KOPT-K1 (cell line): ENCODE data around the gene DENND4C.
"Not testable (repeated sequence)": the region's sequence is repeated elsewhere in the genome, so short reads cannot be mapped to it uniquely, and the experiment has no call there.

Experiments used
- H3K27ac ChIP-seq: fragments of 200-600 bp; sonication (generic); 2 replicates; pipeline ENCODE4 v1.5.1; 2016; ENCODE audit warnings: antibody characterized with exemption, mild to moderate bottlenecking, low read depth, low read length; ENCODE audit not compliant: poor library complexity, severe bottlenecking
- H3K36me3 ChIP-seq: fragments of 200-600 bp; sonication (generic); 2 replicates; pipeline ENCODE4 v1.5.1; 2017; ENCODE audit warnings: antibody characterized with exemption, mild to moderate bottlenecking, low read length, moderate library complexity; ENCODE audit not compliant: insufficient read depth
- H3K9me3 ChIP-seq: fragments of 200-600 bp; sonication (generic); 2 replicates; pipeline ENCODE4 v1.5.1; 2017; ENCODE audit warnings: antibody characterized with exemption, low read length, mild to moderate bottlenecking; ENCODE audit not compliant: insufficient read depth, poor library complexity, severe bottlenecking

The DENND4C gene

DNA sequence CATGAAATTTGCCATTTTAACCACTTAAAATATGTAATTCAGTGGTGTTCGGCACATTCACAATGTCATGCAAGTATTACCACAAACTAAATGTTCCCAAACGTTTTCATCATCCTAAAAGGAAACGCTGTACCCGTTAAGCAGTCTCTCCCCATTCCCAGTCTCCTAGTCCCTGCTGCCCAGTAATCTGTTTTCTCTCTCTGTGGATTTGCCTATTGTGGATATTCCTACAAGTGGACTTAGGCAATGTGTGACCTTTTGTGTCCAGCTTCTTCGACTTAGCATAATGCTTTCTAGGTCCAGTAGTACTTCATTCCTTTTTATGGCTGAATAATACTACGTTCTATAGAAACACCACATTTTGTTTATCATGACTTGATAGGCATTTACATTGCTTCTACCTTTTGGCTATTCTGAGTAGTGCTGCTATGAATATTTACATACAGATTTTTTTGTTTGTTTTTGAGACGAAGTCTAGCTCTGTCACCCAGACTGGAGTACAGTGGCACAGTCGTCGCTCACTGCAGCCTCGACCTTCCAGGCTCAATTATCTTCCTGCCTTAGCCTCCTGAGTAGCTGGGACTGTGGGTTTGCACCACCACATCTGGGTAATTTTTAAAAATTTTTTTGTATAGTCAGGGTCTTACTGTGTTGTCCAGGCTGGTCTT is 13.0 kb downstream of the DENND4C start:
- Histone ChIP-seq H3K9me3 (no peaks in the 10 kb centered on the region), H3K36me3 (no peaks in the 10 kb centered on the region; the same call in none of the 2 replicates), H3K27ac (no peak overlapping the region)

GRCh38 chr9:19246891-19247290 is 16.4 kb downstream of the DENND4C start:
- Histone ChIP-seq H3K27ac (no peak overlapping the region), H3K36me3 (no peaks in the 10 kb centered on the region; the same call in 1 of the 2 replicates), H3K9me3 (no peaks in the 10 kb centered on the region)

- Histone ChIP-seq H3K27ac (no peak overlapping the region), H3K36me3 (no peaks in the 10 kb centered on the region), H3K9me3 (no peaks in the 10 kb centered on the region)
Measured at GRCh38 chr9:19247420-19247819, 16.9 kb downstream of the DENND4C start.

DNA sequence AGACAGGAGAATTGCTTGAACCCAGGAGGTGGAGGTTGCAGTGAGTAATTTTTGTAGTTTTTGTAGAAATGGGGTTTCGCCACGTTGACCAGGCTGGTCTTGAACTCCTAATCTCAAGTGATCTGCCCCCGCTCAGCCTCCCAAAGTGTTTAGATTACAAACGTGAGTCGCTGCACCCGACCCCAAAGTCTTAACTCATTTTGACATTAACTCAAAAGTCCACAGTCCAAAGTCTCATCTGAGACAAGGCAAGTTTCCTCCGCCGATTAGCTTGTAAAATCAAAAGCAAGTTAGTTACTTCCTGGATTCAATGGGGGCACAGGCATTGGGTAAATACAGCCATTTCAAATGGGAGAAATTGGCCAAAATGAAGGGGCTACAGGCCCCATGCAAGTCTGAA is 19.9 kb downstream of the DENND4C start:
- H3K9me3 ChIP-seq, H3K27ac ChIP-seq: not testable (repeated sequence)

GRCh38 chr9:19251203-19251602 is 20.7 kb downstream of the DENND4C start:
- not testable (repeated sequence) for H3K27ac ChIP-seq, H3K36me3 ChIP-seq, H3K9me3 ChIP-seq

More for the DNA sequence above, 19.9 kb downstream of the DENND4C start:
- H3K36me3 ChIP-seq: not testable (repeated sequence)

- H3K36me3 ChIP-seq, H3K9me3 ChIP-seq, H3K27ac ChIP-seq: not testable (repeated sequence)
Measured at GRCh38 chr9:19251622-19252021, 21.1 kb downstream of the DENND4C start.

GRCh38 chr9:19252174-19252884 is 21.8 kb downstream of the DENND4C start:
- no peaks in the 10 kb centered on the region for H3K9me3 ChIP-seq
- no peaks in the 10 kb centered on the region for H3K36me3 ChIP-seq
- no peak overlapping the region for H3K27ac ChIP-seq

GRCh38 chr9:19252885-19253219 is 22.4 kb downstream of the DENND4C start:
- Histone ChIP-seq H3K36me3 (no peaks in the 10 kb centered on the region), H3K27ac (no peak overlapping the region)

GRCh38 chr9:19255112-19255511 is 24.6 kb downstream of the DENND4C start:
- H3K36me3 ChIP-seq: no peaks in the 10 kb centered on the region
- no peaks in the 10 kb centered on the region for H3K9me3 ChIP-seq
- H3K27ac ChIP-seq: no peak overlapping the region

More at GRCh38 chr9:19252885-19253219, 22.4 kb downstream of the DENND4C start:
- no peaks in the 10 kb centered on the region for H3K9me3 ChIP-seq

DNA sequence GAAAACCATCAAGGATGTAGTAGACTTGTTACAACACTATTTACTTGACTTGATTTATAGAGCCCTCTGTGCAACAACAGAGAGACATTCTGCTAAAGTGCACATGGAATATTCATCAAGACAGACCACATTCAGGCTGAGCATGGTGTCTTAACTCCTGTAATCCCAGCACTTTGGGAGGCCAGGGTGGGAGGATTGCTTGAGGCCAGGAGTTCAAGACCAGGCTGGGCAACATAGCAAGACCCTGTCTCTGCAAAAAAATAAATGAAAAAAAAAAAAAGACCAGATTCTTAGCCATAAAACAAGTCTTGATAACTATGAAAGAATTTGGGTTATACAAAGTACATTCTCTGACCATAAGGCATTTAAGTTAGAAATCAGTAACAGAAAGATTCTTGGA is 25.3 kb downstream of the DENND4C start:
- Histone ChIP-seq H3K27ac (no peak overlapping the region), H3K36me3 (no peaks in the 10 kb centered on the region)

DNA sequence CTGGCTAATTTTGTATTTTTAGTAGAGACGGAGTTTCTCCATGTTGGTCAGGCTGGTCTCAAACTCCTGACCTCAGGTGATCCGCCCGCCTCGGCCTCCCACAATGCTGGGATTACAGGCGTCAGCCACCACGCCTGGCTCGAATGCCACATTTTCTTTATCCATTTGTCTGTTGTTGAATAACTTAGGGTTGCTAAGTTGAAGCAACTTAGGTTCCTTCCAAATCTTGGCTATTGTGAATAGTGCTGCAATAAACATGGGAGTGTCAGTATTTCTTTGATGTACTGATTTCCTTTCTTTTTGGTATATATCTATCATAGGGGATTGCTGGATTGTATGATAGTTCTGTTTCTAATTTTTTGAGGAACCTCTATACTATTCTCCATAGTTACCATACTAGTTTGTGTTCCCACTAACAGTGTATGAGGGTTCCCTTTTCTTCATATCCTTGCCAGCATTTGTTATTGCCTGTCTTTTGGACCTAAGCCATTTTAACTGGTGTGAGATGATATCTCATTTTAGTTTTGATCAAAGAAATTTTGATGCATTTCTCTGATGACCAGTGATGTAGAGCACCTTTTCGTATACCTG is 29.3 kb downstream of the DENND4C start:
- H3K9me3 ChIP-seq, H3K27ac ChIP-seq, H3K36me3 ChIP-seq: not testable (repeated sequence)

More for the DNA sequence above, 25.3 kb downstream of the DENND4C start:
- no peaks in the 10 kb centered on the region for H3K9me3 ChIP-seq

DNA sequence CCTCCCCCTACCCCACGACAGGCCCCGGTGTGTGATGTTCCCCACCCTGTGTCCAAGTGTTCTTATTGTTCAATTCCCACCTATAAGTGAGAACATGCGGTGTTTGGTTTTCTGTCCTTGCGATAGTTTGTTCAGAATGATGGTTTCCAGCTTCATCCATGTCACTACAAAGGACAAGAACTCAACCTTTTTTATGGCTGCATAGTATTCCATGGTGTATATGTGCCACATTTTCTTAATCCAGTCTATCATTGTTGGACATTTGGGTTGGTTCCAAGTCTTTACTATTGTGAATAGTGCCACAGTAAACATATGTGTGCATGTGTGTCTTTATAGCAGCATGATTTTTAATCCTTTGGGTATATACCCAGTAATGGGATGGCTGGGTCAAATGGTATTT is 35.1 kb downstream of the DENND4C start:
- not testable (repeated sequence) for H3K9me3 ChIP-seq, H3K36me3 ChIP-seq, H3K27ac ChIP-seq

DNA sequence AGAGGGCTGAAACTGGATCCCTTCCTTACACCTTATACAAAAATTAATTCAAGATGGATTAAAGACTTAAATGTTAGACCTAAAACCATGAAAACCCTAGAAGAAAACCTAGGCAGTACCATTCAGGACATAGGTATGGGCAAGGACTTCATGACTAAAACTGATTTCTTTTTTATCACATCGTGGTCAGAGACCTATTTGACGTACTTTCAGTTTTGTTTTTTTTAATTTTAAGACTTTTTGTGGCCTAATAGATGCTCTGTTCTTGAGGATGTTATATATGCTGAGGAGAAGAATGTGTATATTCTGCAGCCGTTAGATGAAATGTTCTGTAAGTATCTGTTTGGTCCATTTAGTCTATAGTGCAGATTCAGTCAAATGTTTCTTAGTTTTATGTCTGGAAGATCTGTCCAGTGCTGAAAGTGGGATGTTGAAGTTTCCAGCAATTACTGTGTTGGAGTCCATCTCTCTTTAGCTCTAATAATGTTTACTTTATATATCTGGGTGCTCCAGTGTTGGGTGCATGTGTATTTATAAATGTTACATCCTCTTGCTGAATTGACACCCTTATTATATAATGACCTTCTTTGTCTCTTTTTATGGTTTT is 36.4 kb downstream of the DENND4C start:
- peaks cover 14% of the 10 kb centered on the region for H3K9me3 ChIP-seq
- not testable (repeated sequence) for H3K27ac ChIP-seq, H3K36me3 ChIP-seq

- H3K27ac ChIP-seq: no peak overlapping the region
- H3K36me3 ChIP-seq: no peaks in the 10 kb centered on the region
- H3K9me3 ChIP-seq: peaks cover 14% of the 10 kb centered on the region
Measured at GRCh38 chr9:19269582-19269981, 39.1 kb downstream of the DENND4C start.

GRCh38 chr9:19270421-19270949 is 40.0 kb downstream of the DENND4C start:
- Histone ChIP-seq H3K27ac (no peak overlapping the region), H3K36me3 (no peaks in the 10 kb centered on the region), H3K9me3 (peaks cover 14% of the 10 kb centered on the region)
